ENCODE data around the gene PIGQ.

Gene PIGQ

GRCh38 chr16:534856-535445 is 34.8 kb upstream of the PIGQ start:
- no peak for DNase-seq

GRCh38 chr16:535446-536405 is 34.0 kb upstream of the PIGQ start:
- DNase-seq, result no peak

GRCh38 chr16:536746-537145 is 33.0 kb upstream of the PIGQ start:
- DNase-seq, result no peak

GRCh38 chr16:537415-538335 is 32.1 kb upstream of the PIGQ start:
- DNase-seq, result no peak

- DNase-seq, result no peak
These were observed 29.8 kb upstream of the PIGQ start for GRCh38 chr16:539901-540530.

GRCh38 chr16:540645-541340 is 29.0 kb upstream of the PIGQ start:
- no peak for DNase-seq

- no peak for DNase-seq
These were observed 26.2 kb upstream of the PIGQ start for GRCh38 chr16:543301-544164.

GRCh38 chr16:544517-544916 is 25.3 kb upstream of the PIGQ start:
- DNase-seq, result no peak

GRCh38 chr16:546909-547770 is 22.6 kb upstream of the PIGQ start:
- DNase-seq, result no peak

- DNase-seq, result no peak
These were observed 21.2 kb upstream of the PIGQ start for GRCh38 chr16:548586-548985.

- DNase-seq, result no peak
These were observed 20.1 kb upstream of the PIGQ start for GRCh38 chr16:549544-550263.

- DNase-seq, result no peak
These were observed 18.6 kb upstream of the PIGQ start for GRCh38 chr16:551210-551609.

- no peak for DNase-seq
These were observed 17.6 kb upstream of the PIGQ start for GRCh38 chr16:552171-552570.

- DNase-seq, result no peak
These were observed 16.0 kb upstream of the PIGQ start for GRCh38 chr16:553601-554296.

GRCh38 chr16:554297-554621 is 15.5 kb upstream of the PIGQ start:
- no peak for DNase-seq

- no peak for DNase-seq
These were observed 15.0 kb upstream of the PIGQ start for GRCh38 chr16:554640-555365.

- no peak for DNase-seq
These were observed 14.0 kb upstream of the PIGQ start for GRCh38 chr16:555528-556473.

Measured in NCI-H524 treated with DMSO at 0.1 percent for 48 hours (cell line).